Measurements from ENCODE around the gene NRTN. TPM values are rescaled to one million over a fixed set of nuclear protein-coding genes. Genes with fewer than 3 reads are reported as not detected.

NRTN gene
- total RNA-seq, 1 experiment from 2014 or later = 4.6 TPM

- no peak overlapping the region for H3K27ac Mint-ChIP-seq
- H3K4me3 Mint-ChIP-seq = no peak overlapping the region
- Histone ChIP-seq H2AFZ (ENCODE audit: low read length) (no peak overlapping the region), H3K79me2 (ENCODE audit: insufficient read depth, low read length) (no peaks in the 10 kb centered on the region), H3K9ac (ENCODE audit: extremely low read depth, insufficient read length, low read length) (no peak overlapping the region), H3K14ac (ENCODE audit: insufficient read depth, low read length) (no peak overlapping the region), H3K56ac (ENCODE audit: insufficient read length, low read depth, low read length) (no peak overlapping the region), H3K4me2 (ENCODE audit: insufficient read depth, insufficient read length, low read length) (no peak overlapping the region), H4K8ac (replicated peaks; ENCODE audit: insufficient read length, low read depth, low read length) (no peak overlapping the region), H3K23ac (ENCODE audit: insufficient read length, low read depth, low read length) (no peak overlapping the region), H3K9me3 (ENCODE audit: control insufficient read depth, low read depth, low read length) (no peaks in the 10 kb centered on the region), H2BK15ac (ENCODE audit: low read depth, low read length) (no peak overlapping the region; the same call in 1 of the 2 replicates), H3K4me1 (ENCODE audit: insufficient read depth, low read length) (no peaks in the 10 kb centered on the region), H3K18ac (ENCODE audit: insufficient read length, low read depth, low read length) (no peak overlapping the region), H4K5ac (ENCODE audit: insufficient read length, low read depth, low read length) (no peak overlapping the region), H3K23me2 (ENCODE audit: insufficient read length, low read depth, low read length, poor library complexity, severe bottlenecking) (no peaks in the 10 kb centered on the region), H2BK120ac (ENCODE audit: low read depth, low read length, poor library complexity, severe bottlenecking) (no peak overlapping the region), H3K27ac (ENCODE audit: insufficient read length, low read depth, low read length) (no peak overlapping the region), H3K79me1 (ENCODE audit: insufficient read depth, low read depth, low read length, poor library complexity, severe bottlenecking) (no peaks in the 10 kb centered on the region), H3K4ac (ENCODE audit: low read depth, low read length) (no peak overlapping the region), H2BK12ac (ENCODE audit: insufficient read length, low read depth, low read length) (no peak overlapping the region), H3T11ph (ENCODE audit: low read length) (no peak overlapping the region), H4K91ac (ENCODE audit: insufficient read length, low read depth, low read length) (no peak overlapping the region), H3K27me3 (ENCODE audit: insufficient read depth, low read length) (no peaks in the 10 kb centered on the region), H2BK5ac (ENCODE audit: insufficient read length, low read length) (no peak overlapping the region), H4K20me1 (ENCODE audit: control insufficient read depth, insufficient read depth, insufficient read length) (no peaks in the 10 kb centered on the region), H2BK20ac (ENCODE audit: low read depth, low read length, poor library complexity, severe bottlenecking) (no peak overlapping the region), H2AK5ac (ENCODE audit: insufficient read length, low read length) (no peak overlapping the region)
- TF ChIP-seq CTCF (conservative IDR thresholded peaks at IDR 0.05) = no peak
- peaks cover 0 to 5% of the 10 kb centered on the region in 2 experiments; a peak in 3 of 4 replicates for H3K4me1 Mint-ChIP-seq
- no peaks in the 10 kb centered on the region; the same call in 1 of the 2 replicates for H3K27me3 Mint-ChIP-seq (ENCODE audit: low read depth)
- H3K36me3 Mint-ChIP-seq (ENCODE audit: insufficient read depth in 1 of 3, low read depth in 3 of 3) = peaks cover 25 to 45% (median 42%) of the 10 kb centered on the region in 3 experiments
- no peaks in the 10 kb centered on the region; a peak in 1 of 5 replicates for H3K9me3 Mint-ChIP-seq
- DNase-seq = no peak
- WGBS (ENCODE audit: extremely low coverage, insufficient read length, low lambda C conversion rate) = no CpG with 5 or more reads among the region's 37 CpGs
Measured at GRCh38 chr19:5785423-5785822, 19.4 kb upstream of the NRTN start.

Measured in H9 (cell line).